HL-60 (cell line): ENCODE data around the gene RAPGEF2.

Source experiments
- CTCF ChIP-seq: IDR thresholded peaks from one replicate; pipeline ENCODE4 v1.5.1; 2011; ENCODE audit warnings: low read length, control low read depth, inconsistent platforms; ENCODE audit not compliant: insufficient read depth
- POLR2AphosphoS5 ChIP-seq: IDR thresholded peaks from 2 replicates; pipeline ENCODE4 v1.6.1; 2012; ENCODE audit warnings: low read depth
- TF ChIP-seq, protein P1 (sequence below): IDR thresholded peaks from 2 replicates; pipeline ENCODE4 v1.6.1; 2012; ENCODE audit warnings: low read depth; ENCODE audit not compliant: insufficient replicate concordance

DNA sequence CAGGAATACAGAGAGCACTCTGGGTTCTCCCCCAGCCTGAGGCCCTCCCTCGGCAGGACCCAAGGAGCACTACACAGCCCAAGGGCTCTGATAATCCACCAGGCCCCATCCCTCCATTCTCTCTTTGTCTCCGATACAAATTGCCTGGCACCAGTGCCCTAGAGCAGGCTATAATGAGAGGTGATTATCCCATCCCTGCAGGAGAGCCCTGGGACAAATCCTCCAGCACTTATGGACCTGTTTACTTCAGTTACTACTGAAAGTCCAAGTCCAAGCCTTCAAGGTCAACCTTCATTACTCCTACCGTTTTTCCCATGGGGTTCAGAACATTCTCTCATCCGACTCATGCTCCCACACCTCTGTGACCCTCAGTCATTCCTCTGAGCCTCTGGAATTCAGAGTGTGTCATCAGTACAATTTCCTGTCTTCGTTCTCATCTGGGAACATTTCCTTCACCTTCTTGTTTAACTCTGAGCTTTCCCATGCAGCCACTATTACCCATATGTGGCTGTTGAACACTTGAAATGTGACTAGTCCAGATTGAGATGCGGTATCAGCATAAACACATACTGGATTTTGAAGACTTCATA, 299.0 kb downstream of the RAPGEF2 start:
- no peak for TF ChIP-seq POLR2AphosphoS5
- no peak for TF ChIP-seq CTCF
- TF ChIP-seq, protein P1, sequence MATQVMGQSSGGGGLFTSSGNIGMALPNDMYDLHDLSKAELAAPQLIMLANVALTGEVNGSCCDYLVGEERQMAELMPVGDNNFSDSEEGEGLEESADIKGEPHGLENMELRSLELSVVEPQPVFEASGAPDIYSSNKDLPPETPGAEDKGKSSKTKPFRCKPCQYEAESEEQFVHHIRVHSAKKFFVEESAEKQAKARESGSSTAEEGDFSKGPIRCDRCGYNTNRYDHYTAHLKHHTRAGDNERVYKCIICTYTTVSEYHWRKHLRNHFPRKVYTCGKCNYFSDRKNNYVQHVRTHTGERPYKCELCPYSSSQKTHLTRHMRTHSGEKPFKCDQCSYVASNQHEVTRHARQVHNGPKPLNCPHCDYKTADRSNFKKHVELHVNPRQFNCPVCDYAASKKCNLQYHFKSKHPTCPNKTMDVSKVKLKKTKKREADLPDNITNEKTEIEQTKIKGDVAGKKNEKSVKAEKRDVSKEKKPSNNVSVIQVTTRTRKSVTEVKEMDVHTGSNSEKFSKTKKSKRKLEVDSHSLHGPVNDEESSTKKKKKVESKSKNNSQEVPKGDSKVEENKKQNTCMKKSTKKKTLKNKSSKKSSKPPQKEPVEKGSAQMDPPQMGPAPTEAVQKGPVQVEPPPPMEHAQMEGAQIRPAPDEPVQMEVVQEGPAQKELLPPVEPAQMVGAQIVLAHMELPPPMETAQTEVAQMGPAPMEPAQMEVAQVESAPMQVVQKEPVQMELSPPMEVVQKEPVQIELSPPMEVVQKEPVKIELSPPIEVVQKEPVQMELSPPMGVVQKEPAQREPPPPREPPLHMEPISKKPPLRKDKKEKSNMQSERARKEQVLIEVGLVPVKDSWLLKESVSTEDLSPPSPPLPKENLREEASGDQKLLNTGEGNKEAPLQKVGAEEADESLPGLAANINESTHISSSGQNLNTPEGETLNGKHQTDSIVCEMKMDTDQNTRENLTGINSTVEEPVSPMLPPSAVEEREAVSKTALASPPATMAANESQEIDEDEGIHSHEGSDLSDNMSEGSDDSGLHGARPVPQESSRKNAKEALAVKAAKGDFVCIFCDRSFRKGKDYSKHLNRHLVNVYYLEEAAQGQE = no peak
